ENCODE results near the gene SPATA12. TPM values are rescaled to one million over a fixed set of nuclear protein-coding genes. Genes with fewer than 3 reads are reported as not detected.

The SPATA12 gene
- total RNA-seq, 4 donors from 2014 or later = not detected

GRCh38 chr3:57019057-57019456, 41.4 kb upstream of the SPATA12 start:
- ATAC-seq (ENCODE audit: low FRiP score) (no peak), DNase-seq (ENCODE audit: low spot score) (no peak)
- no peak for TF ChIP-seq CTCF (IDR thresholded peaks at IDR 0.05)

GRCh38 chr3:57025237-57025636, 35.2 kb upstream of the SPATA12 start:
- no peak for TF ChIP-seq CTCF (IDR thresholded peaks at IDR 0.05)
- no peak for ATAC-seq (ENCODE audit: low FRiP score)
- DNase-seq (ENCODE audit: low spot score) = no peak

- TF ChIP-seq CTCF (IDR thresholded peaks at IDR 0.05) = no peak
- DNase-seq (ENCODE audit: low spot score) = no peak
- no peak for ATAC-seq (ENCODE audit: low FRiP score)
Observed at GRCh38 chr3:57026944-57027343, 33.5 kb upstream of the SPATA12 start.

GRCh38 chr3:57029383-57029782, 31.1 kb upstream of the SPATA12 start:
- no peak for ATAC-seq (ENCODE audit: low FRiP score)
- DNase-seq (ENCODE audit: low spot score) = no peak
- TF ChIP-seq CTCF (IDR thresholded peaks at IDR 0.05) = no peak

GRCh38 chr3:57029924-57030323, 30.5 kb upstream of the SPATA12 start:
- TF ChIP-seq CTCF (IDR thresholded peaks at IDR 0.05) = no peak
- ATAC-seq (ENCODE audit: low FRiP score) (no peak), DNase-seq (ENCODE audit: low spot score) (no peak)

- no peak for DNase-seq (ENCODE audit: low spot score)
- no peak for ATAC-seq (ENCODE audit: low FRiP score)
- TF ChIP-seq CTCF (IDR thresholded peaks at IDR 0.05) = no peak
Observed at GRCh38 chr3:57030721-57031120, 29.7 kb upstream of the SPATA12 start.

GRCh38 chr3:57031631-57032541, 28.6 kb upstream of the SPATA12 start:
- DNase-seq (ENCODE audit: low spot score) (no peak), ATAC-seq (ENCODE audit: low FRiP score) (no peak)
- no peak for TF ChIP-seq CTCF (IDR thresholded peaks at IDR 0.05)
